Erythroblast (primary cell): ENCODE results near the gene PF4V1.

Experiments
- GATA1 ChIP-seq: IDR thresholded peaks from 2 replicates; pipeline ENCODE4 v1.6.1; 2011; ENCODE audit warnings: low read depth, mild to moderate bottlenecking, control low read depth, low read length, moderate library complexity
- POLR2A ChIP-seq: IDR thresholded peaks from 2 replicates; pipeline ENCODE4 v1.6.1; 2011; ENCODE audit warnings: mild to moderate bottlenecking, low read length

GRCh38 chr4:73871511-73872310, 18.6 kb downstream of the PF4V1 start:
- TF ChIP-seq POLR2A (no peak), GATA1 (no peak)
